Psoas muscle (tissue), 8 donors: ENCODE measurements around the gene MOV10L1. TPM values are rescaled to one million over a fixed set of nuclear protein-coding genes. Genes with fewer than 3 reads are reported as not detected.

Source experiments
- ATAC-seq, 4 donors: fragments of 200-7000 bp; cut with Tn5 transposase; one replicate each; pipeline ENCODE4 v1.9.1; 2020; ENCODE audit warnings: moderate library complexity in 3 of 4, mild to moderate bottlenecking in 2 of 4
- DNase-seq, 2 donors: peaks; one replicate each; pipeline ENCODE4 v3.0.0-alpha.2; 2020
- H3K27ac ChIP-seq: fragments of 200-600 bp; one replicate; pipeline ENCODE4 v1.8.0; 2022
- H3K27me3 ChIP-seq, 3 donors: fragments of 200-600 bp in 1 of 3; one replicate each; pipeline versions ENCODE4 v1.6.1 to v1.8.0; 2013 to 2022; ENCODE audit warnings: low read length in 2 of 3, mild to moderate bottlenecking in 2 of 3, moderate library complexity in 1 of 3; ENCODE audit not compliant: insufficient read depth in 3 of 3
- H3K36me3 ChIP-seq, 2 donors: fragments of 200-600 bp in 1 of 2; one replicate each; pipeline versions ENCODE4 v1.6.1 to v1.8.0; 2013 to 2022; ENCODE audit warnings: low read depth in 1 of 2, mild to moderate bottlenecking in 1 of 2, moderate library complexity in 1 of 2; ENCODE audit not compliant: insufficient read depth in 1 of 2
- H3K4me1 ChIP-seq: fragments of 200-600 bp; one replicate; pipeline ENCODE4 v1.8.0; 2022
- H3K4me3 ChIP-seq: fragments of 200-600 bp; one replicate; pipeline ENCODE4 v1.8.0; 2022; ENCODE audit warnings: mild to moderate bottlenecking
- H3K9me3 ChIP-seq: fragments of 200-600 bp; one replicate; pipeline ENCODE4 v1.8.0; 2022
- WGBS, 3 donors: extraction: QIAGEN DNeasy Blood & Tissue Kit; methylation state at CpG; one replicate each; pipeline versions ENCODE4 v1.1.6 to v1.1.7; 2013; 5-methylcytosine and 5-hydroxymethylcytosine counted together
- intact Hi-C, 2 donors: fragments of 100-400 bp; cut with DNase I; formaldehyde crosslinking; loops; one replicate each; pipeline versions ENCODE4 v1.11.0 to v1.14.2; 2022
- polyA plus RNA-seq, 3 donors: library from polyadenylated mRNA; stranded (reverse); fragments of 200-250 nt; gene quantifications; one replicate each; pipeline ENCODE4 v1.2.3, GENCODE V29; 2013
- total RNA-seq, 4 donors: library from RNA; stranded (reverse); fragmentation: NEBNext Ultra II Directional in 2 of 4; extraction: Animal tissue kit (Norgen Biotek cat#: 25700) in 2 of 4; gene quantifications; one replicate each; pipeline versions ENCODE4 v1.2.1 to v1.2.4, GENCODE V29; 2021 to 2023
- TF ChIP-seq, protein P1 (sequence below): fragments of 200-600 bp; IDR thresholded peaks from one replicate; pipeline ENCODE4 v1.8.0; 2022; ENCODE audit warnings: antibody characterized with exemption
- donor health status: healthy with polysubstance abuse.
- donor health status: DM: no; HTN: no; CAD: no; lungs with moderate emphysema.
- donor health status: Bipolar disorder and iron deficiency.
- donor health status: healthy.
- donor health status: DM: yes; HTN: yes; CAD: no.
- donor health status: DM: no; HTN: no; CAD: no.
- donor health status: DM: no; HTN: no; CAD: no.
- donor health status: DM: yes; HTN: yes; CAD: no.

Gene MOV10L1
- total and polyA plus RNA-seq, 7 donors, result 0.05 to 0.39 (median 0.07) TPM; not detected in 4

GRCh38 chr22:50171965-50172421 is 82.2 kb downstream of the MOV10L1 start:
- H3K27me3 ChIP-seq, result peaks cover 0 to 68% (median 16%) of the 10 kb centered on the region in 3 donors
- 71 to 80% (median 78%) methylated on average over 13 of the region's 13 CpGs for WGBS, 3 donors
- H3K36me3 ChIP-seq, result no peaks in the 10 kb centered on the region
- ATAC-seq (no peak), DNase-seq (no peak)
- H3K4me3 ChIP-seq, result no peak overlapping the region
- no peaks in the 10 kb centered on the region for H3K9me3 ChIP-seq
- no peaks in the 10 kb centered on the region for H3K4me1 ChIP-seq
- TF ChIP-seq, protein P1, sequence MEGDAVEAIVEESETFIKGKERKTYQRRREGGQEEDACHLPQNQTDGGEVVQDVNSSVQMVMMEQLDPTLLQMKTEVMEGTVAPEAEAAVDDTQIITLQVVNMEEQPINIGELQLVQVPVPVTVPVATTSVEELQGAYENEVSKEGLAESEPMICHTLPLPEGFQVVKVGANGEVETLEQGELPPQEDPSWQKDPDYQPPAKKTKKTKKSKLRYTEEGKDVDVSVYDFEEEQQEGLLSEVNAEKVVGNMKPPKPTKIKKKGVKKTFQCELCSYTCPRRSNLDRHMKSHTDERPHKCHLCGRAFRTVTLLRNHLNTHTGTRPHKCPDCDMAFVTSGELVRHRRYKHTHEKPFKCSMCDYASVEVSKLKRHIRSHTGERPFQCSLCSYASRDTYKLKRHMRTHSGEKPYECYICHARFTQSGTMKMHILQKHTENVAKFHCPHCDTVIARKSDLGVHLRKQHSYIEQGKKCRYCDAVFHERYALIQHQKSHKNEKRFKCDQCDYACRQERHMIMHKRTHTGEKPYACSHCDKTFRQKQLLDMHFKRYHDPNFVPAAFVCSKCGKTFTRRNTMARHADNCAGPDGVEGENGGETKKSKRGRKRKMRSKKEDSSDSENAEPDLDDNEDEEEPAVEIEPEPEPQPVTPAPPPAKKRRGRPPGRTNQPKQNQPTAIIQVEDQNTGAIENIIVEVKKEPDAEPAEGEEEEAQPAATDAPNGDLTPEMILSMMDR, result no peak
- H3K27ac ChIP-seq, result no peak overlapping the region
- intact Hi-C loops, result no loop called here

- 72 to 78% (median 75%) methylated on average over 26 of the region's 26 CpGs for WGBS, 3 donors
- TF ChIP-seq, protein P1, result no peak
- H3K4me1 ChIP-seq, result no peaks in the 10 kb centered on the region
- no peaks in the 10 kb centered on the region for H3K9me3 ChIP-seq
- intact Hi-C loops, result no loop called here
- no peak overlapping the region for H3K27ac ChIP-seq
- no peaks in the 10 kb centered on the region for H3K36me3 ChIP-seq
- ATAC-seq (no peak), DNase-seq (peak in 1 of 2 donors; percentile 49)
- H3K4me3 ChIP-seq, result no peak overlapping the region
- peaks cover 0 to 83% (median 16%) of the 10 kb centered on the region in 3 donors for H3K27me3 ChIP-seq
These were observed 83.6 kb downstream of the MOV10L1 start for GRCh38 chr22:50173311-50173982.

DNA sequence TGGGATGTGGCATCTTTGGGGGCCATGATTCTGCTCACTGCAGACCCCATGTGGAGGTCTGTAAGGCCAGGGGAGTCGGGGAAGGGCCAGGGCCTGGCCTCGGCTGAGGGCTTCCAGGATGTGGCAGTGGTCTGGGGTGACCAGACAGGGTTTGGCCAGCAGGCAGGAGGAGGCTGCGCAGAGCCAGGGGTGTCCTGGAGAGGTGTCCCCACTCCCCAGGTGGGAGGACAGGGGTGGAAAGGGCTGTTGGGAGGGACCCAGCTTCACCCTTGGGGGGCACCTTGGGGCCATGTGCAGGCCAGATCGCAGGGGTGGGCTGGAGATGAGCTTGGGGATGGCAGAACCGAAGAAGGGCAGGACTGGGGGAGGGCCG is 84.2 kb downstream of the MOV10L1 start:
- no peaks in the 10 kb centered on the region for H3K4me1 ChIP-seq
- H3K4me3 ChIP-seq, result no peak overlapping the region
- H3K27ac ChIP-seq, result no peak overlapping the region
- WGBS, 3 donors, result 89 to 90% (median 89%) methylated on average over 3 to 6 of the region's 6 CpGs
- intact Hi-C loops, result no loop called here
- TF ChIP-seq, protein P1, result no peak
- H3K36me3 ChIP-seq, result no peaks in the 10 kb centered on the region
- ATAC-seq (no peak), DNase-seq (no peak)
- no peaks in the 10 kb centered on the region for H3K9me3 ChIP-seq
- peaks cover 0 to 85% (median 16%) of the 10 kb centered on the region in 3 donors for H3K27me3 ChIP-seq

DNA sequence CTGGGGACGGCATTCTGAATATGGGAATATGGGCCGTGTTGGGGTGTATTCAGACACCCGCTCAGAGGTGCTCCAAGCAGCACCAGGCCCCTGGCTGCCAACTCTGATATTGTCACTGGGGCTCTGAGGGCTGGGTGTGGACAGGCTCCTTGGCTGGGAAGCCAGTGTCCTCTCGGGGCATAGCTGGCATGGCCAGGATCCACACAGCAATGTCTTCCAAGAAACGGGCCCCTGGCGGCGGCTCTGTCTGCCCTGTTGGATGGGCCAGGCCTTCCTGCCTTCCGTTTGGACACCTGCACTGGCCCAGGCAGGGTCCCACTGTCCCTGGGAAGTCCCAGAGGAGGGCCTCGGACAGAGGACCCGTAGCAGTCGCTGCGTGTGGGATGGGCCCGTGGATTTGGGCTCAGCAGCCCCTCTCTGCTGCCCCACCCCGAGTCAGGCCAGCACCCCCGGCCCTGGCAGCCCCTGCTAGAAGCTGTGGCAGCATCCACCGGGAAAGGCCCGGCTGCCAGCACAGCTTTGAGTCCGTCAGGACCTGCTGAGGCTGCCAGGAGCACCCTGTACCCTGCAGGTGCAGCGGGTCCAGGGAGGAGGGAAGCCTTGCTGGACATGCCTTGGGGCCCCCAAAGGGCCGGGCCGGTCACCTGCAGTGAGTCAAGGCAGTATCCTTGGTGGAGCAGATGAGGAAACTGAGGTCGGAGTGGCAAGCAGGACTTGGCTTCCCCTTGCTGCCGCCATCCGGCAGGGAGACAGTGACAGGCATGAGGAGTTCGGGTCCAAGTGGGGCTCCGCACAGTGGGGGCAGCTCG is 84.8 kb downstream of the MOV10L1 start:
- DNase-seq (peak in 1 of 2 donors; percentile 51), ATAC-seq (peak in 1 of 4 donors; percentile 29)
- TF ChIP-seq, protein P1, result no peak
- Histone ChIP-seq H3K4me3 (no peak overlapping the region), H3K4me1 (no peaks in the 10 kb centered on the region), H3K27ac (no peak overlapping the region), H3K9me3 (no peaks in the 10 kb centered on the region), H3K36me3 (no peaks in the 10 kb centered on the region), H3K27me3 (peaks cover 0 to 85% (median 14%) of the 10 kb centered on the region in 3 donors)
- intact Hi-C loops, result loop anchor here in 1 of 2 donors (5.0 kb wide), 1 partner anchor 1147 kb away; no protein-coding TSS in a partner anchor
- 70 to 80% (median 79%) methylated on average over 25 to 27 of the region's 27 CpGs for WGBS, 3 donors
